ENCODE measurements around the gene TJAP1.

DNA sequence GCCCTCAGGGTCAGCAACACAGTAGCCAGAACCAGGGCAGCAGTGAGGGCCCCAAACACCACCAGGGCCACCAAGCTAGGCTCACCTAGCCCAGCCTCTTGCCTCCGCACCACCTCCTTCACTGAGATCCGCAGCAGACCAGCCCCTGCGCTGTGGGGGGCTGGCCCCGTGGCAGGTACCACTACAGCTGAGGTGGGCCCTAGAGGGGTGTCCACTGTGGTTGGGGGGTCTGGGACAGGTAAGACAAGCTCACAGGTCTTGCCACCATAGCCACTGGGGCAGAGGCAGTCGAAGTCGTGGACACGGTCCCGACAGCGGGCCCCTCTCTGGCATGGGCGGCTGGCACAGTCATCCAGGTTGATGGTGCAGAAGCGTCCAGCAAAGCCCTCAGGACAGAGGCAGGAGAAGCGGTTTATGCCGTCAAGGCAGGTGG lies 26.7 kb upstream of the TJAP1 start:
- TF ChIP-seq, protein P1, sequence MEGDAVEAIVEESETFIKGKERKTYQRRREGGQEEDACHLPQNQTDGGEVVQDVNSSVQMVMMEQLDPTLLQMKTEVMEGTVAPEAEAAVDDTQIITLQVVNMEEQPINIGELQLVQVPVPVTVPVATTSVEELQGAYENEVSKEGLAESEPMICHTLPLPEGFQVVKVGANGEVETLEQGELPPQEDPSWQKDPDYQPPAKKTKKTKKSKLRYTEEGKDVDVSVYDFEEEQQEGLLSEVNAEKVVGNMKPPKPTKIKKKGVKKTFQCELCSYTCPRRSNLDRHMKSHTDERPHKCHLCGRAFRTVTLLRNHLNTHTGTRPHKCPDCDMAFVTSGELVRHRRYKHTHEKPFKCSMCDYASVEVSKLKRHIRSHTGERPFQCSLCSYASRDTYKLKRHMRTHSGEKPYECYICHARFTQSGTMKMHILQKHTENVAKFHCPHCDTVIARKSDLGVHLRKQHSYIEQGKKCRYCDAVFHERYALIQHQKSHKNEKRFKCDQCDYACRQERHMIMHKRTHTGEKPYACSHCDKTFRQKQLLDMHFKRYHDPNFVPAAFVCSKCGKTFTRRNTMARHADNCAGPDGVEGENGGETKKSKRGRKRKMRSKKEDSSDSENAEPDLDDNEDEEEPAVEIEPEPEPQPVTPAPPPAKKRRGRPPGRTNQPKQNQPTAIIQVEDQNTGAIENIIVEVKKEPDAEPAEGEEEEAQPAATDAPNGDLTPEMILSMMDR (IDR thresholded peaks at IDR 0.05; ENCODE audit: poor library complexity): no peak
- no peak for TF ChIP-seq EZH2 (IDR thresholded peaks at IDR 0.05; ENCODE audit: borderline replicate concordance)

Measured in hepatocyte (in vitro differentiated cells).